ENCODE data around the gene CDX1.

DNA sequence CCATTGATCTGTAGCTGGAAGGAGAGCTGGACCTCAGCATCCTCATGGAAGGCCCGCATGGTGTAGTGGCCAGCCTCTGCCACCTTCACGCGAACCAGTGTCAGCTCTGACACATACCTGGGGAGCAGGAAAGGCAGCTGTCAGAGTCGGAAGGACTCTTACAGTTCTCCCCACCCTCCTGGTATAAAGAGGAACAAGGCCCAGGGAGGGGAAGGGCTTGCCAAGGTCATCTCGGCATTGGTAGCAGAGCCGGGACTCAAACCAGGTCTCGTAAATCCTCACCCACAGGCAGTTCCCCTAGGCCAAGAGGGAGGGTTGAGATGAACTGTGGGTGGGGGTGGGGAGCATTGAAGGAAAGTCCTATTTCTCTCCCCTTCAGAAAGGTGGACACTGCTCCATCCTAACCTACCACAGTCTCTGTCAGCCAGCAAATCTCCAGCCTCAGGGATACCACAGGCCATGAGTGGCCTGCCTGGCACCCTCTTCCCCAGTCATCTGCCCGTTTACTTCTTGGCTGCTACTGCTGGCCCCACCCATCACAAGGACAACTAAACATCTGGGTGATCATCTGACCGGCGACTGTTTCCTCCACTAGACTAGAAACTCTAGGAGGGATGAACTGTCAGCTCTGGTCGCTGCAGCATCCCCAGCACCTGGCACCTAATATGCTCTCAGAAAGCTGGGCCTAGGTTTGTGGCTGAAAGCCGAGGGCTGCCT is 34.4 kb upstream of the CDX1 start:
- TF ChIP-seq, protein P1, sequence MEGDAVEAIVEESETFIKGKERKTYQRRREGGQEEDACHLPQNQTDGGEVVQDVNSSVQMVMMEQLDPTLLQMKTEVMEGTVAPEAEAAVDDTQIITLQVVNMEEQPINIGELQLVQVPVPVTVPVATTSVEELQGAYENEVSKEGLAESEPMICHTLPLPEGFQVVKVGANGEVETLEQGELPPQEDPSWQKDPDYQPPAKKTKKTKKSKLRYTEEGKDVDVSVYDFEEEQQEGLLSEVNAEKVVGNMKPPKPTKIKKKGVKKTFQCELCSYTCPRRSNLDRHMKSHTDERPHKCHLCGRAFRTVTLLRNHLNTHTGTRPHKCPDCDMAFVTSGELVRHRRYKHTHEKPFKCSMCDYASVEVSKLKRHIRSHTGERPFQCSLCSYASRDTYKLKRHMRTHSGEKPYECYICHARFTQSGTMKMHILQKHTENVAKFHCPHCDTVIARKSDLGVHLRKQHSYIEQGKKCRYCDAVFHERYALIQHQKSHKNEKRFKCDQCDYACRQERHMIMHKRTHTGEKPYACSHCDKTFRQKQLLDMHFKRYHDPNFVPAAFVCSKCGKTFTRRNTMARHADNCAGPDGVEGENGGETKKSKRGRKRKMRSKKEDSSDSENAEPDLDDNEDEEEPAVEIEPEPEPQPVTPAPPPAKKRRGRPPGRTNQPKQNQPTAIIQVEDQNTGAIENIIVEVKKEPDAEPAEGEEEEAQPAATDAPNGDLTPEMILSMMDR (IDR thresholded peaks at IDR 0.05): no peak
- TF ChIP-seq POLR2A (IDR thresholded peaks at IDR 0.05): no peak
- TF ChIP-seq EP300 (IDR thresholded peaks at IDR 0.05): no peak
- no peak for TF ChIP-seq POLR2AphosphoS5 (IDR thresholded peaks at IDR 0.05)
